Muscle of leg (tissue), 16 donors: ENCODE results near the gene PTCHD4. TPM values are rescaled to one million over a fixed set of nuclear protein-coding genes. Genes with fewer than 3 reads are reported as not detected.

Experiments used
- DNase-seq: peaks from one replicate; pipeline ENCODE4 v3.0.0; 2013
- H3K27ac ChIP-seq: one replicate; pipeline ENCODE4 v1.5.1; 2013; ENCODE audit warnings: mild to moderate bottlenecking, low read length, control low read depth
- H3K27me3 ChIP-seq: one replicate; pipeline ENCODE4 v1.6.1; 2013; ENCODE audit warnings: low read length; ENCODE audit not compliant: control insufficient read depth, insufficient read depth
- H3K36me3 ChIP-seq: one replicate; pipeline ENCODE4 v1.6.1; 2013; ENCODE audit warnings: low read length; ENCODE audit not compliant: control insufficient read depth, insufficient read depth
- H3K4me1 ChIP-seq: one replicate; pipeline ENCODE4 v1.6.1; 2013; ENCODE audit warnings: low read length; ENCODE audit not compliant: control insufficient read depth, insufficient read depth
- H3K4me3 ChIP-seq: one replicate; pipeline ENCODE4 v1.5.1; 2013; ENCODE audit warnings: low read length, control low read depth
- H3K9me3 ChIP-seq: replicated peaks from 2 replicates; pipeline ENCODE4 v1.6.1; 2013; ENCODE audit warnings: low read depth, low read length; ENCODE audit not compliant: control insufficient read depth
- WGBS: methylation state at CpG from one replicate; pipeline ENCODE4 v1.1.5; 2013; ENCODE audit warnings: missing lambda C conversion rate; ENCODE audit not compliant: insufficient coverage; 5-methylcytosine and 5-hydroxymethylcytosine counted together
- long read RNA-seq, 11 donors: transcript quantifications; one replicate each; lab custom pipeline, GENCODE V29; 2026
- polyA plus RNA-seq, 8 donors: library from polyadenylated mRNA; unstranded; fragments of 120-200 nt; gene quantifications; one replicate each; pipeline versions ENCODE4 v1.2.1 to v1.2.3, GENCODE V29; 2013; ENCODE audit warnings: inconsistent platforms in 1 of 8, low replicate concordance in 1 of 8; ENCODE audit not compliant: insufficient read length in 8 of 8, insufficient read depth in 1 of 8
- total RNA-seq: library from RNA; stranded (reverse); fragments of 120-200 nt; gene quantifications from one replicate; pipeline ENCODE4 v1.2.4, GENCODE V29; 2013

PTCHD4 gene
- total RNA-seq = 0.98 TPM
- polyA plus RNA-seq = 1 to 10 TPM in 4 of 8 donors, under 1 TPM in 4; 0.60 to 2.6 (median 1.0) TPM
- long read RNA-seq, donor 1 = 0 reads
- long read RNA-seq, donor 2 = 0 reads
- long read RNA-seq, donor 3 = 0 reads
- long read RNA-seq, donor 4 = 0 reads
- long read RNA-seq, donor 5 = 0 reads
- long read RNA-seq, donor 6 = 0 reads
- long read RNA-seq, donor 7 = 0 reads
- long read RNA-seq, donor 8 = 0 reads
- long read RNA-seq, donor 9 = 0 reads
- long read RNA-seq, donor 10 = 0 reads
- long read RNA-seq, donor 11 = 0 reads

DNA sequence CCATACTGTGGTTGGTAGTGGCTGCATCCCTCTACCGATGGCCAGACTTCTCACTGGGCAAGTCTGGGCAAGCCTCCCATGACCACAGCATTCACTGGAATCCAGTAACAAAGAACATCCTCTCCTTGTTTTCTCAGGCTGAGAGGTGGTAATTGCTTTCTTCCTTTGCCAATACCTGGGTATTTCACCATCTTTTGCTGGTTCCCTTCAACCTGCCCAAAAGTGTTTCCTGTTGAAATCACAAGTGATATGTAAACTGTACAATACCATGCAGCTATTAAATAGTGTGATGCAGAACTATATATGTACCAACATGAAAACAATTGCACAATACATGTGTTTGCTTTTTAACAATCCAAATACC lies at the start of gene PTCHD4:
PTCHD4 (minus strand) TSS at position 55 of the 364 bp plus-strand sequence. CDS start 42,240 bp downstream, outside the sequence.
- H3K4me3 ChIP-seq = no peak within 1 kb of the TSS
- no peaks in the 10 kb centered on the region for H3K4me1 ChIP-seq
- H3K27me3 ChIP-seq = no peaks in the 10 kb centered on the region
- H3K36me3 ChIP-seq = no peaks in the 10 kb centered on the region
- no CpG with 5 or more reads among the region's 1 CpG for WGBS
- H3K9me3 ChIP-seq = no peaks in the 10 kb centered on the region
- DNase-seq = no peak
- peak within 1 kb of the TSS; percentile 16 for H3K27ac ChIP-seq

DNA sequence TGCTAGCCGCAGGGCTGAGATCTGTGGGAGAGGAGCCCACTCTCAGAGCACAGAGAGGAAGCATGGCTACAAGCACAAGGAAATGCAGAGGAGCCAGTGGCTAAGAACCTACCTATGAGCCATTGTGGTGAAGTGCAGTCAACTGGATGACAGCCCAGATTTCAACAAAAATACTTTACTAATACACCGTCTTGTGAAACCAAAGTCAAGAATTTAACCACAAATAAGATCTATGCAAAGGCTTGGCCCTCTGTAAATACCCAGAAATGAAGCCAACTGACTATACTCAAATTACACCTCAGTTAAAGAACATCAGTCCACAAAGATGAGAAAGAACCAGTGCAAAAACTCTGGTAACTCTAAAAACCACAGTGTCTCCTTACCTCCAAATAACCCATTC lies 40.1 kb upstream of the PTCHD4 start:
- 80% methylated on average over 1 of the region's 2 CpGs for WGBS
- Histone ChIP-seq H3K9me3 (peaks cover 3% of the 10 kb centered on the region), H3K4me1 (no peaks in the 10 kb centered on the region), H3K36me3 (no peaks in the 10 kb centered on the region), H3K27ac (no peak overlapping the region), H3K27me3 (no peaks in the 10 kb centered on the region), H3K4me3 (no peak overlapping the region)
- no peak for DNase-seq

DNA sequence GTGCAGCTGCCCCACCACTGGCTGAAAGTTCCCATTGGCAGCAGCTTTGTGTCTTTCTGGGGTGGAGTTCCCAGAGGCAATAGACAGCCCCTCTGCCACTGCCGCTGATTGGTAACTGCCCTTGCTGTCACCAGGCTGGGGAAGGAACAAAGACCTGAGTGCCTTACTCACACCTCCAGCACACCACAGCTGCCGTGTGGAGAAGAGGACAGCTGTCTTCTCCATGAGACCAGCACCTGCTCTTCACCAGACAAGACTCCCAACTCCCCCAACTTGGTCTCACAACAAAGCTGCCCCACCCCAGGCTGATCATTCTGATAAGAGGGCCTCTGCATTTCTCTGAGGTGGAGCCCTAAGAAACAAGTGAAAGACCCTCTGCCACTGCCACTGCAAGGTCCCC lies 39.7 kb upstream of the PTCHD4 start:
- DNase-seq = no peak
- no peaks in the 10 kb centered on the region for H3K36me3 ChIP-seq
- H3K27ac ChIP-seq = no peak overlapping the region
- WGBS = 94% methylated on average over 2 of the region's 2 CpGs
- H3K27me3 ChIP-seq = no peaks in the 10 kb centered on the region
- no peak overlapping the region for H3K4me3 ChIP-seq
- peaks cover 3% of the 10 kb centered on the region for H3K9me3 ChIP-seq
- H3K4me1 ChIP-seq = no peaks in the 10 kb centered on the region

DNA sequence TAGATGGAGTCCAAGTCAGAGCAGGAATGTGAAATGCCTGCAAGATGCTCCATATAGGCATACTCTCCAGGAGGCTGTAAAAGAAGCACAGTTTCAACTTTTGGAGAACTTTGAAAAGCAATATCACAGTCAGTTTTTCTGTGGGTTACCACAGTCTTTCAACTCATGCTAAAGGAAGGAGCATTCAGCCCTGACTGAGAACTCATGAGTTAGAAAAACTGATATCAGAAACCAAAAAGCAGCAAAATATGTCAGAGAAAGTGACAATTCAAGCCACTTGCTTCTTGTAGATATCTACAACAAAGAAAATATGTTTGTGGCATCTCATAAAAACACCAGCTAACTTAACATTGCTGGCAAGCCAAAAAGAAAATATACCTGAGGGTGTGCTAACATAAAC lies 36.1 kb upstream of the PTCHD4 start:
- no peak for DNase-seq
- H3K36me3 ChIP-seq = no peaks in the 10 kb centered on the region
- H3K4me1 ChIP-seq = no peaks in the 10 kb centered on the region
- no peak overlapping the region for H3K27ac ChIP-seq
- H3K4me3 ChIP-seq = no peak overlapping the region
- H3K27me3 ChIP-seq = no peaks in the 10 kb centered on the region
- no peaks in the 10 kb centered on the region for H3K9me3 ChIP-seq

DNA sequence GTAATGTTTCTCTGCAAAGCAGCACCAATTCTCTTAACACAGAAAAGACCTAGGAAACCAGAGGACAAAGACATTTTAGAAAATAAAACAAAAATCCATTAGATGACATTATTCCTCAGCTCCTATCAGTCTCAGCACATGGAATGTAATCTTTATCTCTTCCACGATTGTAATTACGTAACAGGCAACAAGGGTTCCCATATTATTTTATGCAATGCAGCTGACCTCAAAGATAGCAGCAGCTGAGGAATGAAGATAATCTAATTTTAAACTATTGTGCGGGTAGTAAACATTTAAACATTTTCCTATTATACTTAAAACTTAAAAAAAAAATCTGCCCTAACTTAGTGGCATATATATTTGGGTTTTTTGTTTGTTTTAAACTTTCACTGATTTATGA lies 33.0 kb upstream of the PTCHD4 start:
- no CpG with 5 or more reads among the region's 3 CpGs for WGBS
- H3K27me3 ChIP-seq = no peaks in the 10 kb centered on the region
- H3K27ac ChIP-seq = no peak overlapping the region
- H3K9me3 ChIP-seq = no peaks in the 10 kb centered on the region
- H3K36me3 ChIP-seq = no peaks in the 10 kb centered on the region
- DNase-seq = no peak
- H3K4me1 ChIP-seq = no peaks in the 10 kb centered on the region
- H3K4me3 ChIP-seq = no peak overlapping the region

DNA sequence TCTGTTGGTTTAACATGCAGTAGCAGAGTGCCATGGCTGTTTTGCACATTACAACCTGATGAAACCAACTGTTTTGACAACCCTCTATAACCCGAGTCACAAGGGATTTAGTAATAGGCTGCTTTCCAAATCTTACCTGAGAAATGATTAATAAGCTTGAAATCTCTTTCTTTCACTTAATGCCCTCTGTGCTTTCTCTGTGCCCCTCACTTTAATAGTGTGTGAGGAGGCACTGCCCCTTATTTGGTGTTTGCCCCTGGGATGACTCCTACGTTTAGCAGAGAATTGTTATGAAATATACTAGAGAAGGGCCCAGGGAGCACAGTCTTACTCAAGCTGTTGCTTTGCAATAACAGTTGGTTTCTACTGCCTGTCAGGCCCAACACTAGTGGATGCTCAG lies 31.0 kb upstream of the PTCHD4 start:
- no peaks in the 10 kb centered on the region for H3K36me3 ChIP-seq
- DNase-seq = no peak
- no peaks in the 10 kb centered on the region for H3K9me3 ChIP-seq
- no CpG with 5 or more reads among the region's 2 CpGs for WGBS
- no peak overlapping the region for H3K4me3 ChIP-seq
- H3K27ac ChIP-seq = no peak overlapping the region
- H3K27me3 ChIP-seq = no peaks in the 10 kb centered on the region
- no peaks in the 10 kb centered on the region for H3K4me1 ChIP-seq

DNA sequence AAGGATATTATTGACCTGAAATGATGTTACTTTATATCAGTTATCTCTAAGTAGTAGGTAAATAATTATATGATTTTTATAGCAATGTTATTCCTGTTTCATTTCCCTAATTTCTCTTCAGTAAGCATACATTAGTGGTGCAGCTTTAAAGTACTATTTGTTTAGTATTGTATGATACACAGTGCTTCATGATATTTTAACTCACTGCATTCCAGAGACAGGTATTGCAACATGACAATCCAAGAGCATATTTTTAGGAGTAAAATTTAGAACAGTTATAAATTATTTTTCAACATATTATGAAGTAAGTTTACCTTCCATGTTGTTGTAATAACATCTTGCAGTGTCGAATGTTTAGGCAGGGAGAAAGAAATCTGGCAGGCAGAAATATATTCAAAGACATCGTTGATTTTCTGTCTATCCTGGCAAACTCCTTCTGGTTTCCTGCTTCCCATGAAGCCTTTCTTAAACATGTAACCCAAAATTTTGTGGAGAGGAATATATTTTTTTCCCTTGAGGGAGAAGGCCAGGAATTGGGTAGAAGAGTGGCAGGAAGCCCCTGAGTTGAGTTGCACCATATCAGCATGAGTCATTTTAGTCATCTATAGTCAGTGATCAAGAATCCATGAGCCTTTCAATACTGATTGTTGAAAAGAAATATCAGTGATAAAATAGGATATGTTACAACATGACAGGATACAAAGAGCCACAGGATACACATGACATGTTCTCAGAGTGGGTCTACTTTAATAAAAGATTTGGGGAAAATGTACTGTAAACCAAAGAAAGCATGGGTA lies 29.0 kb upstream of the PTCHD4 start:
- H3K4me3 ChIP-seq = no peak overlapping the region
- no peak overlapping the region for H3K27ac ChIP-seq
- H3K9me3 ChIP-seq = no peaks in the 10 kb centered on the region
- no CpG with 5 or more reads among the region's 2 CpGs for WGBS
- H3K27me3 ChIP-seq = no peaks in the 10 kb centered on the region
- DNase-seq = no peak
- no peaks in the 10 kb centered on the region for H3K4me1 ChIP-seq
- no peaks in the 10 kb centered on the region for H3K36me3 ChIP-seq

DNA sequence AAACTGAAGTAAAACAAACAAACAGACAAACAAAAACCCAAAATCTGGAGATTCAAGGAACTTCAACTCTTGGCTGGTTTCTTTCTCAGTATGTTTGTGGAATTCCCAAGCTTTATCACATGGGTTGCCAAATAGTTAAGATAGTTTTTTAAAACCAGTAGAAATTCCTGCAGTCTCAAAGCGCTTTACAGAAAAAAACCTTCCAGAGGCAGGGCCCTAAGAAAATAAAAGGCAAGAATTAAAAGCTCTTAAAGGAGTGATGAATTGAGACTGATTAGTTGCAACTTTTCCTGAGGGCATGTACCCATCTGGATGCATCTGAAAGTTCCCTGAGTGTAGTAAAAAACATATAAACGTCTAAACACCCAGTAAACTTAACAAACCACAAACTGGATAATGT lies 25.9 kb upstream of the PTCHD4 start:
- WGBS = no CpG with 5 or more reads among the region's 2 CpGs
- H3K36me3 ChIP-seq = no peaks in the 10 kb centered on the region
- H3K27me3 ChIP-seq = no peaks in the 10 kb centered on the region
- peak; percentile 7 for DNase-seq
- H3K4me1 ChIP-seq = no peaks in the 10 kb centered on the region
- no peak overlapping the region for H3K4me3 ChIP-seq
- H3K27ac ChIP-seq = no peak overlapping the region
- H3K9me3 ChIP-seq = no peaks in the 10 kb centered on the region

DNA sequence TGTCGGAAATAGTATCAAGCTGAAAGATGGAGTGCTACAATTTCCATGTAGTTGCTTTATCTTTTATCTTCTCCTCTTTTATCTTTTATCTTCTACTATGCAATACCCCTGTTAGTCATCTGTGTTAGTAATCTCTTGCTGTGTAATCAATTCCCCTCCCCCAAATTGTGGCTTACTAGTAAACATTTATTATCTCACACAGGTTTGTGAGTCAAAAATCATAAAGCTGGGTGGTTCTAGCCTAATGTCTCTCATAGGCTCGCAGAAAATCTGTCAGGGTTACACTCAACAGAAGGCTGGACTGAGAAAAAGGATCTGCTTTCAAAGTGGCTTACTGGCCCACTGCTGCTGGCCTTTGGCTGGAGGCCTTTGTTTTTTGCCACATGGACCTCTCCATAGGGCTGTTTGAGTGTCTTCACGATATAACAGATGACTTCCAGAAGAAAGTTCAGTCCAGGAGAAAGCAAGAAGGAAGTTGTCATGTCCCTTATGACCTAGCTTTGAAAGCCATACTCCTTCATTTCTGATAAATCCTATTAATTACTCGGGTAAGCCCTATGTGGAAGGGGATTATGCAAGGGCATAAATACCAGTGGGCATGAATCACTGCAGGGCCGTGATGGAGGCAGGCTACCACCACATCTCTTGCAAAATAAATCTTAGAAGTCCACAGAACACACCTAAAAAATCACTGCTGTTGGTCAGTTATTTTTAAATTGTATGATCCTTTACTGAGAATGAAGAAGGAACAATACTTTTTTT lies 24.5 kb upstream of the PTCHD4 start:
- 40% methylated on average over 1 of the region's 5 CpGs for WGBS
- no peaks in the 10 kb centered on the region for H3K36me3 ChIP-seq

DNA sequence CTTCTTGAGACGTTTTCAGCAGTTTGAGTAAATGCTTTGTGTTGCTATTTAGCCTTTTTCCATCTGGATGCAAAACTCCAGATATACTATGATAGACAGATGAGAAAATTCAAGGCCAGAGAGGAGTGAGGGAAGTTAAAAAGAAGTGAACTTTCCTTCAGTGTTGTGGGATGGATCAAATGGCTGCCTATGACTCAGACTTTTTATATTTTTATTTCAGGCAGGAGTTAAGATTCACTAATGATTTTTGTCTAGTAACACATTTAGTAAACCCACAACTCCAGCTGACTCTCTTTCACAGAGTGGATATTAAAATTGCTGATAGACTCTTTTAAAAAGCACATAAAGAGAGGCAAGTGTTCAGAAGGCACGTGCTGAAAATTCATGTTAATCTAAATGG lies 23.2 kb upstream of the PTCHD4 start:
- no peak for DNase-seq
- Histone ChIP-seq H3K36me3 (no peaks in the 10 kb centered on the region), H3K4me3 (no peak overlapping the region), H3K27me3 (no peaks in the 10 kb centered on the region), H3K4me1 (no peaks in the 10 kb centered on the region), H3K27ac (no peak overlapping the region), H3K9me3 (no peaks in the 10 kb centered on the region)
- WGBS = no CpG with 5 or more reads among the region's 2 CpGs

More for the DNA sequence above, 24.5 kb upstream of the PTCHD4 start:
- Histone ChIP-seq H3K27ac (no peak overlapping the region), H3K4me3 (no peak overlapping the region), H3K27me3 (no peaks in the 10 kb centered on the region), H3K4me1 (no peaks in the 10 kb centered on the region), H3K9me3 (no peaks in the 10 kb centered on the region)
- DNase-seq = no peak
